T47D (cell line): ENCODE measurements around the gene MCC.

Source experiments
- DNase-seq, 2 experiments: peaks; one replicate each; pipeline versions ENCODE4 v3.0.0 to v3.0.0-alpha.2; 2011 to 2012; ENCODE audit warnings: low read depth in 1 of 2, low spot score in 1 of 2
- JUND ChIP-seq: IDR thresholded peaks from 2 replicates; pipeline ENCODE4 v1.6.1; 2012; ENCODE audit warnings: low read depth
- in situ Hi-C: cut with HindIII; loops from 2 replicates; pipeline ENCODE4 v1.10.0; 2016; ENCODE audit warnings: low sequenced_read_pairs, low pct_unique_long_range_greater_than_20kb

The MCC gene

DNA sequence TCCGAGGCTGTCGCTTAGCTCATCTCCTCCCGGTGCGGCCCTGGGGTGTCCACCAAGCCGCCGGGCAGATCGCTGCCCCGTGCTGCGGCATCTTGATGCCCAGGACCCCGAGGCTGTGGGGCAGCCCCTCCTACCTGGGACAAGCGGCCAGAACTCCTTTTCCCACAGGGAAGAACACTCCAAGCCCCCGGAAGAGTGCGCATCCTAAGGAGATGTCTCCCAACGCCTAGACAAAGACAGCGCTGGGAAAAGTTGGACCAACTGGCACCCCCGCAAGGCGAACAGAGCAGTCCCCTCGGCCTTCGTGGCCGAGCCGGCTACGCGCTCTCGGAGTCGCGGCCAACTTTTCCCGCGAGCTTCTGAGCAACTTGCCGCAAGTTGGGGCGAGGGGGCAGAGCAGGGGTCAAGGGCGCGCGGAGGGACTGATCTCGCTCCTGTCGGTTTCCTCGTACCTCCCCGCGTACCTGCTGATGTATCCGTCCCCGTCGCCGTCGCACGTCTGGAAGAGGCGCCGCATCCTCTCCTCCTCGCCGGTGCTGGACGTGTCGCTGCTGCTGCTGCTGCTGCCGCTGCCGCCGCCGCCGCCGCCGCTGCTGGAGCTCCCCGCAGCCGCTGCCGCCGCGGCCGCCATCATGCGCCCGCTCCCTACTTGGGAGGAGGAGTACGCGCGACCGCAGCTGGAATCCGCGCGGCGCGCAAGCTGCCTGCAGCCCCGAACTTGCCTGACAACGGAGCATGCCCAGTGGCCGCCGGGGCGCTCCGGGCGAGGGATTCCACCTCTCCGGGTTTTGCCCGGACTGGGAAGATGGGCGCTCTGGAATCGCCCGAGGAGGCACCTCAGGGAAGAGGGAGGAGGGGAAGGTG is at the start of gene MCC:
TSS of gene MCC (minus strand) at position 673 of the 864 bp plus-strand sequence.
- in situ Hi-C loops: no loop called here
- no peak for TF ChIP-seq JUND

DNA sequence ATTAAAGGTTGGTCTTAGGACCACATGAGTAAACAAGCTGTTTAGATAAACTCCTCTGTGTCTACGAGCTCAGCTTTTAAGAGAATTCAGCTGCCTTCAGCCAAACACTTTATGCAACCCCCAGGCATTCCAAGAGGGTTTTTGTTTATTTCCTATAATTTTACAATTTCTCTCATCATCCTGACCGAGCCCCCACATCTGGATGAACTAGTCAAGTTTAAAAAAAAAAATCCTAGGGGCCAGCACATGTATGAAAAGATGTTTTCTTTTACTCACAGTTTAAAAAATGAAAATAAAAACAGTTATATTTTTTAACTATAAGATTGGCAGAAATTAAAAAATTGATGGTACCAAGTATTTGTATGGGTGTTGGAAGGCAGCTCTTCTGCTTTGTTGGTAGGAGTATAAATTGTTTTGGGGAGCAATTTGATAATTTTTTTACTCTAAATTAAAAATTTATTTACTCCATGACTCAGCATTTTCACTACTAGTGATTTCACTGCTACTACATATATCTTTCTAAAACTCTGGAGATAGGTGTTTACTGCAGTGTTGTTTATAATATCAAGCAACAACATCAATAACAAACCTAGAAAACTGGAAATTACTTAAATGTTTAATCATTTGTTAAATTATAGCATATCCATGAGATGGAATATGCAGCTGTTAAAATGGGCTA is 43.4 kb upstream of the MCC start:
- no peak for TF ChIP-seq JUND
- in situ Hi-C loops: no loop called here
- peak in 1 of 2 experiments; percentile 8 for DNase-seq

More for the DNA sequence above, at the start of gene MCC:
- DNase-seq: peak; percentile 83 to 86

DNA sequence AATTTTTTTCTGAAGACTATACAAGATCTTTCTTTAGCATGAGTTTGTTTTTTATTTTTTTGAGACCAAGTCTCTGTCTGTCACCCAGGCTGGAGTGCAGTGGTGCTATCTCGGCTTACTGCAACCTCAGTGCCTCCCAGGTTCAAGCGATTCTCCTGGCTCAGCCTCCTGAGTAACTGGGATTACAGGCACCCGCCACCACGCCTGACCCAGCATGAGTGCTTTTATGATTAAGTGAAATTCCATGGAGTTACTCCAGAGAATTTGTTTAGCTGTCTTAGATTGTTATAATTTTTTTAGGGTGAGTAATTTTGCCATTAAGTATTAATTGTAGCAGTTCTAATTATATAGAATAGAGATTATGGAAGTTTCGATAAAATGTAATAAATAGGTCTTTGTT is 39.5 kb upstream of the MCC start:
- no peak for DNase-seq
- no peak for TF ChIP-seq JUND
- in situ Hi-C loops: no loop called here

DNA sequence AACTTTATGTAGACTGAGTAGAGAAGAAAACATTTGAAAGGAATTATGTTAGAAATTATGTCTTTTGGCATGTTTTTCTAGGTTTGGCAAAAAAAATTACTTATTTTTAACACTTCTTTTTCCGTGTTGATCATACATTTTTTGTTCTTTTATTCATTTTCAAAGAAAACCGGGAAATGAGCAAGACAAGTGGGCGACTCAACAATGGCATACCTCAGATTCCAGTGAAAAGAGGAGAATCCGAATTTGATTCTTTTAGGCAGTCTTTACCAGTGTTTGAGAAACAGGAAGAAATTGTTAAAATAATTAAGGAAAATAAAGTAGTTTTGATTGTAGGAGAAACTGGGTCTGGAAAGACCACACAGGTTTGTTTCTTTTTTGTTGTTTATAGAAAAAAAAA is 38.2 kb upstream of the MCC start:
- no peak for DNase-seq
- in situ Hi-C loops: no loop called here
- no peak for TF ChIP-seq JUND

DNA sequence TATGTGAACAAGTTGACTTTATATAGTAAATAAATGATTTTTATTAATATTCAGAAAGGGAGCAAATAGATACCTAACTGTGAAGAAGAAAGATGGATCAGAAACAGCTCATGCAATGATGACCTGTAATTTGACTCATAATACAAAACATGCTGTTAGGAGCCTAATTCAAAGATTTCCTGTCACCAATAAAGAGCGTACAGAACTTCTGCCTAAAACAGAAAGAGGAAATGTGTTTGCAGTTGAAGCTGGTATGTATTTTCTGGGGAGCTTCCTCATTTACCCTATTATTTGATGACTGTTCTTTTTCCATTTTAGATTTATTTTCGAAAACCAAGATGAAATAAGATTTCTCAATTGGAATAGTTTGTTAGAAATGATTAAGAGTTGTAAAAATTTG is 36.7 kb upstream of the MCC start:
- in situ Hi-C loops: no loop called here
- TF ChIP-seq JUND: no peak

DNA sequence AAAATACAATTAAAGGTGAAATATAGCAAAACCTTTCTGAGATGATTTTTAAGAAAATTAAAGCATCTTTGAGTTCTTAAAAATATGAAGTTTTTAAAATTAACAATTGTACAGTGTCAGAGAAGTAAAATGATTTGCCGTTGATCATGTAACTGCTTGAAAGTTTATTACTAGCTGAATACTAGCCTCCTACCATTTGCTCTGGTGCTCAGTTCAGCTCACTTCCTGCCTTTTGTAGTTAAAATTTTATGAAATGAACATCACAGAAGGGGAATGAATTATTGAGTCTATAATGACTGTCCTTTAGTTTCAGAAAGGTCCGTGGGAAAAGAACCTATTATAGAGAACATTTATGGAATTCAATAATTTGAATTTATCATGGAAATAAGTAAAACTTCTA is 34.9 kb upstream of the MCC start:
- DNase-seq: no peak
- TF ChIP-seq JUND: no peak
- in situ Hi-C loops: no loop called here

More for the DNA sequence above, 36.7 kb upstream of the MCC start:
- no peak for DNase-seq

DNA sequence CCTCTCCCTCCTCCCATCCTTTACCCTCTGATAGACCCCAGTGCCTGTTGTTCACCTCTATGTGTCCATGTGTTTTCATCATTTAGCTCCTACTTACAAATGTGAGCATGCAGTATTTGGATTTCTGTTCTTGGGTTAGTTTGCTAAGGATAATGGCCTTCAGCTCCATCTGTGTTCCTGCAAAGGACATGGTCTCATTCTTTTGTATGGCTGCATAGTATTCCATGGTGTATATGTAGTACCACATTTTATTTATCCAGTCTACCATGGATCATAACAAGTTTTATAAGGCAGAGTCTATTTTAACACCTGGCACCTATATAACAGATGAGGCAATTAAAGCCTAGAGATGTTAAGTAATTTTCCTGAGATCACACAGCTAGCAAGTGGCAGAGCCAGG is 32.6 kb upstream of the MCC start:
- in situ Hi-C loops: no loop called here
- TF ChIP-seq JUND: no peak
- DNase-seq: no peak

DNA sequence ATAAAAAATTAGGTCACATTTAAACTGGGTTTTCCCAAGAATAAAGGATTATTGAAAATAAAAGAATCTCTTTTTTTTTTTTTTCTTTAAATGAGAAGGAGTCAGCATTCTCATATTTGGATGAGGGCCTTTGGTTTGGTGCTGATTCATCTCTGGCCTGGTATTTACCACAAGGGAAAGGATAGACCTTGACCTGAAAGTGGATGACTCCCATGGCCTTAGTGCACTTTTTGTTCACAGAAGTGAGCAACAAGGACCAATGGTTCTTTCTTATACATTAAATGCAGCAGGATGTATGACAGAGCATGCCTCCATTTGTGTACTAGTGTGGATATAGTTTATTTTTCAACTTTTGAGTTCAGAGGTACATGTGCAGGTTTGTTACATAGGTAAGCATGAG is 32.2 kb upstream of the MCC start:
- TF ChIP-seq JUND: no peak

DNA sequence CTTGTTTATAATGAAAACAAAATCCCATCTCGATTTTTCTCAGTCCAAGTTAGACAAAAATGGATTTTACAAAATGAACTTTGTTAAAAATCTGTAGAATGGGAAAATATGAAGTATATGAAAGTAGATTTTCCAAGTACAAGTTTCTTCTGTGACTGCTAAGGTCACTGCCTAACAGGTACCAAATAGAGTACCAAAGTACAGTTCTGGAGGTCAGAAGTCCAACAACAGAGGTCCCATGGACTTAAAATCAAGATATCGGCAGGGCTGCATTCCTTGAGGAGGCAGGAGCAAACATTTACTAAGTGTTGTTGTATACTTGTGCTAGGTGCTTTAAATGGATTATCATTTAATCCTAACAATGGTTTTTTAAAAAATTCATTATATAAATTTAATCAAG is 31.2 kb upstream of the MCC start:
- no peak for TF ChIP-seq JUND
- in situ Hi-C loops: no loop called here
- DNase-seq: no peak

More for the DNA sequence above, 32.2 kb upstream of the MCC start:
- DNase-seq: no peak
- in situ Hi-C loops: no loop called here

DNA sequence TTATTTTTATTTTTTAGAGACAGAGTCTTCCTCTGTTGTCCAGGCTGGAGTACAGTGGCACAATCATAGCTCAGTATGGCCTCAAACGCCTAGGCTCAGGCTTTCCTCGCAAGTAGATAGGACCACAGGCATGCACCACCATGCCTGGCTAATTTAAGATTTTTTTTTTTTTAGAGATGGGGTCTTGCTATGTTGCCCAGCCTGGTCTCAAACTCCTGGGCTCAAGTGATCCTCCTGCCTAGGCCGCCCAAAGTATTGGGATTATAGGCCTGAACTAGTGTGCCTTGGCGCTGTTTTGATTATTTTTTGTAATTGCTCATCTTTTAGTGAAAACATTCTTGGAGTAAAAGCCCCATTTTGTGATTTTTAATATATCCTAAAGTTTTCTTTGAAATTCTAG is 30.6 kb upstream of the MCC start:
- no peak for DNase-seq
- no peak for TF ChIP-seq JUND
- in situ Hi-C loops: no loop called here

DNA sequence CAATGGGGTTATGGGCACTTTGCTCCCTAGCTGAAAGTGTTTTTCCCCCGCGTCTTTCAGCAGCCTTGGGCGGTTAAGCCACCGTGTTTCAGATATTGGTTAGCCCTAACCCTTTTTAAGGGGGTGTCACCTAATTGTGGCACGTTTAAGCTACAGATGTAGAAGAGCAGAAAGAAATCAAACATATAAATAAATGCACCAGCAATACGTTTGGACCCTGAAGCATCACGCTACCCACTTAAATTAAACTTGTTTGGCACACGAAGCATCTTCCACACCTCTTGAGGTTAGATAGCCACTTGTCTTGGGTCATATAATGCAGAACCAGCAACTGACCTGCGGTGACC is 26.0 kb upstream of the MCC start:
- TF ChIP-seq JUND: no peak
- no peak for DNase-seq
- in situ Hi-C loops: no loop called here

DNA sequence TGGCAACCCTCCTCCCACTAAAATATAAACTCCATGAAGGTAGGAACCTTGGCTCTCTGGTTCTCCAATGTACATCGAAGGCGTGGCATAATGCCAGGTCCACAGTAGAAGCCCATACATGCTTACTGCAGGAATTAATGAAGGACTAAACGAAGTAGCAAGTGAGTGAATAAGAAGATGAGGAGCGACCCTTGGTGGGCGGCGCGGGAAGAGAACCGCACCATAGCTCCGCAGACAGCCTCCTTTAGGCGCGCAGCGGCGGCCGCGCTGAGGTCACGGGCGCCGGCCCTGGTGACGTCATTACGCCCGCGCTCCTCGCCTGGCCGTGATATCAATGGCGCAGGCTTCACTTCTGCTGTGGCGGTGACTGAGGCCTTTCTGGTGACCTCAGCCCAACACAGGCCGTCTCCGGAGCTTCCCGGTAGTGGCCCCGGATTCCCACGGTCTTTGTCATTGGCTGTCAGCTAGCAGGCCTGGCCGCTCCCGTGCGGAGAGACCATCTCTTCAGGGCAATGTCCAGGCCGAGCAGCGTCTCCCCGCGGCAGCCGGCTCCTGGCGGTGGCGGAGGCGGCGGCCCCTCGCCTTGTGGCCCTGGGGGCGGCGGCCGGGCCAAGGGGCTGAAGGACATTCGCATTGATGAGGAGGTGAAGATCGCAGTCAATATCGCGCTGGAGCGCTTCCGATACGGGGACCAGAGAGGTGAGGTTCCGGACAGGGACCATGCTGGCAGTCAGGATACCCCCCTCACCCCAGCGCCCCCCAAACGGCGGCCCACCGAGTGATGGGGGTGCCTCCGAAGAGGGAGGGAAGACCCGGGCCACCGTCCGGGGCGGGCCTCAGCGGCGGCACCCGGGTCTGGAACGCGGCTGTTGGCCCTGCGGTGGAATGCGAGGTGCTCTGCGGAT is 25.4 kb upstream of the MCC start, which contains the start of gene YTHDC2:
TSS of gene YTHDC2 (plus strand) at position 311 of the 905 bp plus-strand sequence. CDS start at position 513, 202 bp downstream.
- peak; percentile 37 to 88 for DNase-seq
- in situ Hi-C loops: no loop called here
- no peak for TF ChIP-seq JUND
